GM21619 (cell line): ENCODE measurements around the gene SMAD7.

Source experiments
- ATAC-seq: cut with Tn5 transposase; IDR thresholded peaks from one replicate; pipeline ENCODE4 v1.9.1; 2021; ENCODE audit not compliant: unreplicated experiment

SMAD7 gene, protein sequence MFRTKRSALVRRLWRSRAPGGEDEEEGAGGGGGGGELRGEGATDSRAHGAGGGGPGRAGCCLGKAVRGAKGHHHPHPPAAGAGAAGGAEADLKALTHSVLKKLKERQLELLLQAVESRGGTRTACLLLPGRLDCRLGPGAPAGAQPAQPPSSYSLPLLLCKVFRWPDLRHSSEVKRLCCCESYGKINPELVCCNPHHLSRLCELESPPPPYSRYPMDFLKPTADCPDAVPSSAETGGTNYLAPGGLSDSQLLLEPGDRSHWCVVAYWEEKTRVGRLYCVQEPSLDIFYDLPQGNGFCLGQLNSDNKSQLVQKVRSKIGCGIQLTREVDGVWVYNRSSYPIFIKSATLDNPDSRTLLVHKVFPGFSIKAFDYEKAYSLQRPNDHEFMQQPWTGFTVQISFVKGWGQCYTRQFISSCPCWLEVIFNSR

DNA sequence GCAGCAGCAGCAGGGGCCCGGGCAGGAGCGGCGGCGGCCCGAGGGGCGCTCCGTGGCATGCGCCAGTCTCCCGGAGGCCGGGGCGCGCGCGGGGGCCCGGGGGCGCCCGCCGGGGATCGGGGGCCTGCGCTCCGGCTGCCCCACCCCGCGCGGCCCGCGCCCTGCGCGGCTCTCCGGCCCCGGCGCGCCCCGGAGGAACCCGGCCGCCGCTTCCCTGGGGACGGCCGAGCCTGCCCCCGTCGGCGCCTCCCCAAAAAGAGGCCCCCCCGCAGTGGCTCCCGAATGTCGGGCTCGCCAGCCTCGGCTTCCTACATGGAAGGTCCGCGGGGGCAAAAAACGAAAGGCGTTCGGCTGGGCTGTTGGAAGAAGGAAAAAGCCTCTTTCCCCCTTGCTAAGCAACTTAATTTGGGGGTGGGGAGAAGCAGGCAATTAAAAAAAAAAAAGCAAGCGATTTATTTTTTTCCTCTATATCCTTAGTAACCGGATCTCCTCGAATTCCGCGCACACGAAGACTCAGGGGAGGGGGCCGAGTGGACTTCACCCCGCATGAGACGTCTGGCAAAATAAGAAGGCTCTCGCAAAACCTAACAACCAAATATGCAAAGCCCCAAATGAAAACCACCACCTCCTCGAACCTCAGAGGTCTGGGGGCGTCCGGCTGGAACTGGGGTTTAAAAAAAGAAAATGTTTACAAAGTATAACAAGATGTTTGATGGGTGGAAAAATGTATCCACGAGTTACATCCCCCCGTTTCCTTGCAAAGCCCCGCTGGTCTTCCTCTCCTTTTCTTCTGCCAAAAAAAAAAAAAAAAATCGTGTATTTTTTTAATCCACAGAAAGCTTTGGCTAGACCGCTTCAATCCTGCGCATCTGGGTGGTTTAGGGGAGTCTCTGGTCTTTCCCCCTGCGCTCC, at the start of gene SMAD7:
SMAD7 (minus strand) TSS at position 430 of the 912 bp plus-strand sequence. CDS start 541 bp downstream, outside the sequence.
- no peak for ATAC-seq

DNA sequence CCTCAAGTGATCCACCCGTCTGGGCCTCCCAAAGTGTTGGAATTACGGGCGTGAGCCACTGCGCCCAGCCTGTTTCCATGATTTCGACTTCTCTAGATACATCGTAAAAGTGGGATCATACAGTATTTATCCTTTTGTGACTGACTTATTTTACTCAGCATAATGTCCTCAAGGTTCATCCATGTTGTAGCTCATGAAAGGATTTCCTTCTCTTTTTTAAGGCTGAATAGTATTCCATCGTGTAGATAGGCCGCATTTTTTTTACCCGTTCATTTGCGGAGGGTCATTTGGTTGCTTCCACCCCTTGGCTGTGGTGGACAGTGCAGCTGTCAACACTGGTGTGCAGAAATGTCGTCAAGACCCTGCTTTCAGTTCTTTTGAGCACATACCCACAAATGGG, 48.8 kb upstream of the SMAD7 start:
- ATAC-seq: no peak

DNA sequence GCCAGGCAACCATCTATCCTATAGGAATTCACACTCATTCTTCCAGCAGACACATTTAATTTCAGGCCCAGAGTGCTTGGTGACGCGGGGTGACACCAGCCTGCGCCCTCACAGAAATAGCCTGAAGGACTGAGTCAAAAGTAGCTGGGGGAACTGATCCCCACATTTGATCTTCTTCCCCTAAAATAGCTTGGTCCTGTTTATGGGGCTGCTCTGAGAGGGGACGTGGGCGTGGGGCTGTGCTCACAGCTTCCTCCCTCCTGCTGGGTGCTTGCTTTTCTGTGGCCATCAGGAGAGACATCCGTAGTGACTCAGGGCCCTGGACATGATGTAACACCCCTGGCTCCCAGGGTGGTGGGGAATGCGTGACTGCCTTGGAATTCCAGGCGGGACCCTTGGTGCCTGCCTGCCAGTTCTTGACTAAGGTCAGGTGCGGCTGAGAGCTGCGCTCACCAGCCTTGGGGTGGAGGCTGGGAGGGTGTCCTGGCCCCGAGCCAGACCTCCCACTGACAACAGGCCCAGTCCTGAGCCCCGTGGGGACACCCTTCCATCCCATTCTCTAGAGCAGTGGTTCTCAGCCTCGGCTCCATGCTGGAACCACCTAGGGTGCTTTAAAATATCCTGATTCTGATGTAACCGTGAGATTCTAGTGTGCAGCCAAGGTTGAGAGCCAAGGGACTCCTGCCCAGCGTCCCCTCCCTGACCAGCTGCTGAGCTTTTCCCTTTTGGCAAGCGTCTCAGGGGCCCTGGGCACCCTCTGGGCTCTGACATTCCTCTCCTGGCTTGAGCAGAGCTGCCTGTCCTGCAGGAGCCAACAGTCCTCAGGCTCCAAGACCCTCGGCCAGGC, 47.4 kb upstream of the SMAD7 start:
- ATAC-seq: no peak

DNA sequence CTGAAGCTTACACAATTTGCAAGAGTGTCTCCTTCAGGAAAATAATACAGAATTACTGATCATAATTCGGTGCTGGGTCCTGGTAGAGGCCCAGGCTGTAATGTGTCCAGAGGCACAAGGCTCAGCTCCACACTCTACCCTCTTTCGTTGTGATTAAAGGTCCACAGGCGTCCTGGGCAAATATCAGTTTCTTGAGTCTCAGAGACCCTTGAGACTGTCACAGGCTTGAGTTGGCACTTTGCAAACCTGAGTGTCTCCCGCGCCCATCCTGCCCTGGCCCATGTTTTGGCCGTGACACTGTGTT, 46.9 kb upstream of the SMAD7 start:
- no peak for ATAC-seq

DNA sequence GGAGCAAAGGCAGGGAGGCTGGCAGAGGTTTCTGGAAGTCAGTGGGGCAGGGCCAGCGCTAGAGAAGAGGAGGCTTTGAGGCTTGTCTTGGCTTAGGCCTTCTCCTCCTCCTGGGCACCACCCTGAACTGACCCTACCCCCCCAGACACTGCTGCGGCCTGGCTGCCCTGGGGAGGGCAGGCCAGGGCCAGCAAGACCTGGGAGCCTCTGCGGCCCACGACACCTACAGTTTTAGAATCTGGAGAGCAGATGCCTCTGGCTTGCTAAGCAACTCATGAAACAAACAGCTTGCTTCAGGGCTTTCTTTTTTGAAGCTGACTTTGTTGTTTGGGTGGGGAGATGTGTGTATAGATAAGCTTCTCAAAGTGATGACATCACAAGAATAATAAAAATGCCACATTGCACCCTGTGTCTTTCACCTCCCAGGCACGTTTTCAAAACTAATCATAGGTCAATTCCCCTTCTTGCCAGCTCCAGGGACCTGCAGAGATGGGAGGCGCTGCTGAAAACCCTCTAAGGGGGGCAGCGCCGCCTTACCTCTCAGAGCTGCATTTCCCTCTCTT, 46.2 kb upstream of the SMAD7 start:
- no peak for ATAC-seq

DNA sequence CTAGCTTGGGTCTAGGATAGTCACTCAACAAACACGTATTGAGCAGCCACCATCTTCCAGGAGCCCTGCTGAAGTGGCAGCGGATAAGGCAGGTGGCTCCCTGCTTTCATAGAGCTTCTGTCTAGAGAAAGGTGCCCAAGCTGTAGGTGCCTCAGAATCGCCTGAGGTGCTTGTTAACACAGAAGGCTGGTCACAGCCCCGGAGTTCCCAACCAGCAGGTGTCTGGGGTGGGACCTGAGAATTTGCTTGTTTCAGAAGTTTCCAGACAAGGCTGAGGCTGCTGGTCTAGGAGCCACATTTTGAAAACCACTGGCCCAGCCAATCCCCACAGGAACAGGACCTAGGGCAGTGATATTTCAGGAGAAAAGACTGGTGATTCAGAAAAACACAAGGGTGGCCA, 45.3 kb upstream of the SMAD7 start:
- ATAC-seq: no peak

DNA sequence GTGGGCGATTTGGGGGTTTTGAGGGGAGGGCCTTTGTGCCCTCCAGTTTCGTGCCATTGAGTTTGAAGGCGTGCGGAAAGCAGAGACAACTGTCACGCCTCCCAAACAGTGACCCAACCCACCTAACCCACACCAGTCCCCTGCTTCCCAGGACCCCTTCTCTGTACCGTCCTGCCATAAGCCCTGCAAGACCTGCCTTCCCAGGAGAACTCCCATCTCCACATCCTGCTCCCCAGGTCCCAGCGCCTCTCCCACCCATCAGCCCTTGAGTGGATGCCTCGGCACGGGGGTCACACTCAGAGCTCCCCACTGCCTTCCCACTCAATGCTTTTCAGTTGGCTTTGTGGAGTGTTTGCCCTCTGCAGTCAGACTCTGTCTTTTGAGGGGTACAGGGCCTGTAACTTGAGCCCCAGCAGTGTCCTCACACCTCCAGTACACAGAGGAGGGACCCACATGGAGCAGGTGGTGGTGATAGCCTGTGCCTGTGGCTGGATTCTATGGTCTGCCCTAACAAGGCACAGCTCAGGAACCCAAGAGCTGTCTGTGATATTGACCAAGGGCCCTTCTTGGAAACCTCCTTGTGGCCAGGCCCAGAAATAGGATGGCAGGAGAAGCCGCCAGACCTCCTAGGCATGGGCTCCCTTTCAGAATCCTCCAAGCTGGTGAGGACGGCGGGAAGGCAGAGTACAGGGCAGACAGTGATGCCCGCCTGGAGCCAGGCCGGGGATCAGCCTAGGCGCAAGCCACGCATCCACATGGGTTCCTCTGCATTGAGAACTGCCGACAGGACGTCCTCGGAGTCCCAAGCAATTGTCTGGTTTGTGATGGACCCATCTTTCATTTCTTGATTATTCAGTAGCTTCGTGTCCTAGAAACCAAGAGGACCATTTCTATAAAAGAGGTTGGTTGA, 44.4 kb upstream of the SMAD7 start:
- no peak for ATAC-seq

DNA sequence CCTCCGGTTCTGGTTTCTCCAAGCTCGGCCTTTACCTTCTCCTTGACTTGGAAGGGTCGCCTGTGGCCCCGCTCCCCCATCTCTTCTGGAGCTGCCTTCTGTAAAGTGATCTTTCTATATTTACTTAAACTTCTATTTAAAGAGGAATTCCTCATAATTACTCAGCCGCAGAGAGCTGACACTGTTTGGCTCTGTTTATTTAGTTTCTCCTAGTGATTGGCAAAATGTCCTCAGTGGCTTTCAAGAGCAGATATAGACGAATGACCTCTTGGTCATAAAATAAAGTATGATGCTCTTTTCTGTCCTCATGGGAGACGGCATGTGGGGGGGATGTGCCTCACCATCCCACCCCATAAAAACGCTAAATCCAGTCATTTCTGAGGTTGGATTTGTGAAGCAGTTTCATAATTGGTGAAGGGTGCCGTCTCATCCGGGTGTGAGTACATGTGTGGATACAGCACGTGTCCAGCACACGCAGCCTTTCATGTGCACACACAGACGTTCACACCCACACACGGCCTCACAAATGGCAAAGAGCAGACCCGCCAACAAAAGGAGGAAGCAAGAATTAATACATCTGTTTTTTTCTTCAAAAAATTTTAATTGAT, 43.4 kb upstream of the SMAD7 start:
- ATAC-seq: no peak

DNA sequence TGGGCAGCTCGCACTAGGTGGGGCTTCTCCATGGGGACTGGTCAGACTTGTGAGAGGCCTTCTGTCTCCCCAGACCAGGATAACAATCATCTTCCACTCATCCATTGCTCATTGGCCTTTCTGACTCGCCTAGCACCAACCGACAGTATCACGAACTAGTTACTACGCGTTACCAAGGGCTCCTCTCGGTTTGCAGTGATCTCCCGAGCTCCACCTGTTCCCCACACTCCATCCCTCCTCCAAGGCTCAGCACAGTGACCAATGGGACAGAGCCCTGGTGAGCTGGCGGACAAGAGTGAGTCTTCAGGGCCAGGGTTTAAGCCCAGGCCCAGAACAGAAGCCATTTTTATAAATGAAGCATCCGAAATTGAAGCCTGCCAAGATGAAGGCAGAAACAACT, 42.8 kb upstream of the SMAD7 start:
- ATAC-seq: no peak

DNA sequence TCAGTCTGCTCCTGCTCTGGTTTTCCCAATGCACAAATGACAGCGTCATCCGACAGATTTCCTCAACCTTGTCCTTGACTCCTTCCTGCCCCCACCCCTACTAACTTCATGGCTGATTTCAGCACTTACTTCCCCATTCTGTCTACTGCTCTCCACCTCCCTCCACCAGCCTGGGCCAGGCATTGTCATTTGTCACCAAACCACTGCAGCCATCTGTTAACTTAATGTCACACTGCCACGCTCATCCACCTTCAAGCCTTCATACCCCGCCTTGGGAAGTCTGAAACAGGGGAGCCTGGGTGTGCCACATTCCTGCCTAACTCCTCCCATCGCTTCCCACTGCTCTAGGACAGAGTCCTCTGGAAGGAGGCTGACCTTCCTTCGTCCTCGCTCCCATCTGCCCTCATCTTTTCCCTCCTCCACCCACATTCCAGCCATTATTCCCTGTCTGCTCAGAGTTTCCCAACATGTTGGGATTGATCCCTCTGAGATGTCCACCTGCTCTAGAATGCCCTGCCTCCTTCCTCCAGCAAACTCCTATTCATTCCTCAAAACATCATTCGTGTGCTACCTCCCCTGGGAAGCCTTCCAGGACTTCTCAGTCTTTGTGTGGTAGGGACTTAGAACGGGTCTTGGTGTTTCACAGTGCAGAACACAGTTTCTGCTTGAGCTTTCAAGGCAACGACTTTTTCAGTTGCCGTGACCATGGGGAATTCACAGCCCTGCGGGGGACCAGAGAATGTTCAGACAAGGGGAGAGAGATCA, 42.2 kb upstream of the SMAD7 start:
- ATAC-seq: peak; percentile 61

DNA sequence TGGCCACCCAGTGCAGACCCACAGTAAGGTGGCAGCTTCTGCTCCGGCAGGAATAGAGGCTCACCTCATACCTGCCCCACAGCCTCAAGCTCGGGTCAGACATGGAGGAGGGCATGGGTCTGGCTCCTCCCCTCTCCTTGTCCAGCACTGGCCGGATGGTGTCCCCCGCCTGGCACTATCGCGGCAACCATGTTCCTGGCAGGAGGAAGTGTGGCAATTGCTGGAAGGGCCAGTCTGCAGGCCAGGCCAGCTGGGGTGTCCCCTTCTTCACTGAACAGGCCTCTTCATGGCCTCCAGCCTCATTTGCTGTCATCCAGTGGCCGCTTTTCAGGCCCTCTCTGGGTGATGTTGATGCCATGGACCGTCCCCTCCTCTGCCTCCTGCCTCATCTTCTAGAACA, 41.4 kb upstream of the SMAD7 start:
- no peak for ATAC-seq

DNA sequence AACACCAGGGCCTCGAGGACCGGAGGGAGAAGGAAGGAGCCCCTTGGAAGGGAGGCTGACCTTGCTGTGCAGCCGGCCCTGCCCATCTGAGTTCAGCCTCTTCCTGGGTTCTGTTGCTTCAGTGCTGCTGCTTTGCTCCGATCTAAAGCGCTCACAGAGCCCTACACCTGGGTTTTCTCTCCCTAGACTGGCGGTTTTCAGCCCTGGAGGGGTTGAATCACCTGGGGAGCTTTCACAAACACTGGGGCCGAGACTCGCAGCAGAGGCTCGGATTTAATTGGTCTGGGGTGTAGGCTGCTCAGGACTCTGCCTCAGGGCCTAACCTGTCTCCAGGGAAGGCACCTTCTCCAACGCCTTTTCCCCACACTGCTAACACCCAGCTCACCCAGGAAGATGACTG, 40.9 kb upstream of the SMAD7 start:
- ATAC-seq: no peak

DNA sequence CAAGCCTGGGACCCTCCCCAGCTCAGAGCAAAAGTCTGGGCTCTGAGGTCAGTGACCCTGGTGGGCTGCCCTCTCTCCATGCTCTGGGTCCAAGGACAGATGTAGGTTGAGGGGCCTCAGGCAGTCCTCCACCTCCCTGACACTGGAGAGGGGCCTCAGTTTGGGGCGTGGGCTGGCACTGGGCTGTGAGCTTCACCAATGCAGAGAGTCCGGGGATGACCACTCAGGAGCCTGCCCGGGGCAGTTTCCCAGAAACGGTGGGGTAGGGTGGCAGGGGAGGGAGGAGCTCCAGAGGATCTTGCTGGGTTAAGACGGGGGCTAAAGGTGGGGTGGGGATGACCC, 40.5 kb upstream of the SMAD7 start:
- no peak for ATAC-seq

DNA sequence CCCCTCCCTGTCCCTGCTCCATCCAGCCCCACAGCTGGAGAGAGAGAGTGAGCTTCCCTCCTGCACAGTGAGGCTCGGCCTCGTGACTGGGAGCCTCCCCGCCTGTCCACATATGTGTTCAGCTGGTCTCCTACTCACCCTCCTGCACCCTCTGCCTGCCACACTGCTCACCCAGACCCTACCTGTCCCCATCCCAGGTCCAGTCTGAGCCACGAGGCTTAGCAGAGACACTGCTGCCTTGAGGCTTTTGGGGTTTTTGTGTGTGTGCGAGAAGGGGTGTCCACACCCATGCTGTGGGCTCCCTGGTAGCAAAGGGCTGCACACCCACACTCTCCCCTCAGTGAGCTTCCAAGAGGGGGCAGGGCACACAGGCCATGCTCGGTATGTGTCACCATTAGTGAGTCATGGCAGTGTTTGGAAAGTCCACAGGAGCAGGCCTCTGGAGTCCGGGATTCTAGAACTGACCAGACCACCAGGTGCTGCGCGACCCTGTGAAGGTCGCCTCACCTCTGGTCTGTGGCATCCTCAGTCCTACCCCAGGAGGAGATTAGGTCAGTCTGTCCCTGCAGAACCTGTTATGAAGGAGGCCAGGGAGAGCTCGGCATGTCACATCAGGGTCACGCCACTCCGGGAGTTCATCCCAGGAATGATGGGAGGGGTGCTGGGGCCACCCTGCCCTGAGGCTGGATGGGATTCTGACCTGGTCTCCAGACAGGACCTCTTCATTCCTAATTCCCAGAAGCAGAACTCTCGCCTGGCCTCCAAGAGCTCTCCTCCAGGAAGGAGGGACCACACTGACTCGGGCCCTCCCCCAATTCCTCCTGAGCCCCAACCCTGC, 39.9 kb upstream of the SMAD7 start:
- ATAC-seq: no peak

DNA sequence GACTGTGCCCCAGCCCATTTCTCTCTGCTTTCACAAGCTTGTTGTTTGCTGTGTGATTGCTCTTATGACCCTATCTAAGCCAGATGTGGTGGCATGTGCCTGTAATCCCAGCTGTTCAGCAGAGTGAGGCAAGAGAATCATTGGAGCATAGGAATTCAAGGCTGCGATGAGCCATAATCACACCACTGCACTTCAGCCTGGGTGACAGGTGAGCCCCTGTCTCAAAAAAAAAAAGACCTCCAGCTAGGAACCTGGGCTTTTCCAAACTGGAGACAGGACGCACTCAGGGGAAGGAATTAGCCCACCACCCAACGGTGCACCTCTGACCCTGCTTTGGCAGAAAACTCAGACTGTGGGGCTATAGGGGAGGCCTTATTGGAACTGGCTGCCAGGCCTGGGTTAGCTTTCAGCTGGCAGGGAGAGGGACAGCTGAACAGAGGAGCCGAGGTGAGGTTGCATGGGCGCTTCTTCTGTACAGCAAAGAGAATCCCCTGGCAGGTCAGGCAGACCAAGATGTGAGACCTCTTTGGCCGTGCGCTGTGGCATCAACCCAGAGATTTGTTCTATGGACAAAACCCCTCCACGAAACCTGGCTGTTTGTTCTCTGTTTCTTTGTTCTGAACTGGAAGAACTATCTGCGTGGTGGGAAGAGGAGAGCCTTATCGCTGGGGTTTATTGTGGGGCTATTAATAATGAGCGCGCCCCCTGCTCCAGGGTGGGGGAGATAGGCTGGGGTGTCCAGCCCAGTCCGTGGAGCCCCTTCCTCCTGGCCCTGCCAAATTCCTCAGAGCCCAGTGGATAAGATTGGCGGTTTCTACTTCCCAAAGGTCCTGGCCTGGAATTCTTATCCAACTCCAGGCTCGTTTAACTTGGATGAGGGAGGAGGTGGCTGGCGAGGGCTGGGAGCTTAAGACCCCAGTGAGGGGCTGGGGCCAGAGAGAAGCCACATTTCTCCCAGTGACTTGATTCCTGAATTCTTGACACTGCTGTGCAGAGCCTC, 38.8 kb upstream of the SMAD7 start:
- ATAC-seq: no peak

DNA sequence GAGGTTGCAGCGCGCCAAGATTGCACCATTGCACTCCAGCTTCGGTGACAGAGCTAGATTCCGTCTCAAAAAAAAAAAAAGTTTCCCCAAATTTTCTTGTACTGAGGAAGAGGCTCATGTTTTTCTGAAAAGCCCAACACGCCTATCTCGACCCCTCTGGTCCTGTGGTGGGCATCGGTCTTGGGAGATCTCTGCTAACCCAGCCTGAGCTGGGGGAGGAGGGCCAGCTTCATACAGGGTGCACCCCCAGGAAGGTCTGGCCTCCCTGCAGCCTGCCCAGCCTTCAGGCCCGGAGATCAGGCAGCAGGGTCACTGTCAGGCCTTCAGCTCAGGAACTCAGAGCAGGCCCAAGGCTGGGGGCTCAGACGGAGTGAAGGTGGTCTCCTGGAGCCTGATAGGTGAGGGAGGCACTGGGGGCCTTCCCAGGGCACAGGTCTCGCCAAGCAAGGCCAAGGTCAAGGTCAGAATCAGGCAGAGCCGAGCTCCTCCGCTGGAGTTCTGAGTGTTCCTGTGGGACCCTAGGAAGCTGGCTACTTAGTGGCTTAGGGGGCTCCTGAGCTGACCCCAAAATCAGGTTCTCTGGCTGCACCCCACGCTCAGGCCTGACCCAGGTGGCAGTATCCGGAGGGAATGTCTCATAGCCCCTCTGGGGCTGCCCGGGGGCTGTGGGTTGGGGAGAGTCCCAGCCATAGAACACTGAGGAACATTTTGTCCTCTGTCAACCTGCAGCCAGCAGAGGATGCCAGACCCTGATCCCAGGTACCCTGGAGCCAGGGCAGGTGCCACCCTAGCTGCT, 37.9 kb upstream of the SMAD7 start:
- ATAC-seq: no peak
